Measurements from ENCODE around the gene UNC79.
"Not testable (repeated sequence)": the region's sequence is repeated elsewhere in the genome, so short reads cannot be mapped to it uniquely, and the experiment has no call there.

The UNC79 gene

GRCh38 chr14:93496856-93497741 lies 66.4 kb downstream of the UNC79 start:
- DNase-seq, result no peak

GRCh38 chr14:93510056-93510455 lies 79.3 kb downstream of the UNC79 start:
- no peak for DNase-seq

GRCh38 chr14:93511001-93511400 lies 80.3 kb downstream of the UNC79 start:
- DNase-seq, result no peak

- no peak for DNase-seq
These were observed 89.4 kb downstream of the UNC79 start for GRCh38 chr14:93520053-93520607.

GRCh38 chr14:93522221-93522620 lies 91.5 kb downstream of the UNC79 start:
- DNase-seq, result no peak

GRCh38 chr14:93525216-93525615 lies 94.5 kb downstream of the UNC79 start:
- not testable (repeated sequence) for DNase-seq

GRCh38 chr14:93525696-93526451 lies 95.1 kb downstream of the UNC79 start:
- DNase-seq, result no peak

GRCh38 chr14:93527203-93527607 lies 96.5 kb downstream of the UNC79 start:
- no peak for DNase-seq

- DNase-seq, result no peak
These were observed 98.3 kb downstream of the UNC79 start for GRCh38 chr14:93528884-93529558.

- DNase-seq, result no peak
These were observed 100.9 kb downstream of the UNC79 start for GRCh38 chr14:93531644-93532043.

- DNase-seq, result no peak
These were observed 101.8 kb downstream of the UNC79 start for GRCh38 chr14:93532541-93532940.

- DNase-seq, result no peak
These were observed 102.7 kb downstream of the UNC79 start for GRCh38 chr14:93533437-93533836.

GRCh38 chr14:93533842-93534241 lies 103.1 kb downstream of the UNC79 start:
- DNase-seq, result no peak

- no peak for DNase-seq
These were observed 104.8 kb downstream of the UNC79 start for GRCh38 chr14:93535537-93535936.

- no peak for DNase-seq
These were observed 106.2 kb downstream of the UNC79 start for GRCh38 chr14:93536945-93537344.

GRCh38 chr14:93537951-93538350 lies 107.2 kb downstream of the UNC79 start:
- no peak for DNase-seq

GRCh38 chr14:93538413-93538812 lies 107.7 kb downstream of the UNC79 start:
- DNase-seq, result no peak

- no peak for DNase-seq
These were observed 109.5 kb downstream of the UNC79 start for GRCh38 chr14:93540235-93540634.

- no peak for DNase-seq
These were observed 113.0 kb downstream of the UNC79 start for GRCh38 chr14:93543766-93544165.

- DNase-seq, result no peak
These were observed 113.5 kb downstream of the UNC79 start for GRCh38 chr14:93544212-93544611.

GRCh38 chr14:93546642-93547041 lies 115.9 kb downstream of the UNC79 start:
- no peak for DNase-seq

- DNase-seq, result no peak
These were observed 117.5 kb downstream of the UNC79 start for GRCh38 chr14:93548102-93548843.

Measured in activated effector memory CD4-positive, alpha-beta T cell treated with Interleukin-2 at 50 U/mL for 16 hours (primary cell).